MCF 10A (cell line): ENCODE data around the gene FOLH1. TPM values are rescaled to one million over a fixed set of nuclear protein-coding genes. Genes with fewer than 3 reads are reported as not detected.
"Not testable (repeated sequence)": the region's sequence is repeated elsewhere in the genome, so short reads cannot be mapped to it uniquely, and the experiment has no call there.

Source experiments
- BruUV-seq: library from RNA; stranded (reverse); fragments of 400-500 nt; replicated peaks from 2 replicates; lab custom pipeline; 2021; lab: Mats Ljungman, UMichigan
- CTCF ChIA-PET: fragments of 300-600 bp; sonication (Branson Sonifier 250); formaldehyde crosslinking; extraction: SDS; loops from one replicate; lab custom pipeline; 2021; ENCODE audit warnings: antibody characterized with exemption, inconsistent platforms; lab: Yijun Ruan, JAX
- POLR2A ChIA-PET: fragments of 300-600, 350-650 bp; sonication (Branson Sonifier 250); formaldehyde crosslinking; extraction: SDS; loops from one replicate; lab custom pipeline; 2020; ENCODE audit warnings: antibody characterized with exemption, inconsistent platforms; lab: Yijun Ruan, JAX
- DNase-seq: peaks from one replicate; pipeline ENCODE4 v3.0.0-alpha.2; 2018; ENCODE audit not compliant: unreplicated experiment
- H3K27ac Mint-ChIP-seq: one replicate; pipeline ENCODE4 v1.8.0; 2022; ENCODE audit warnings: mild to moderate bottlenecking, low read depth, mixed read lengths; ENCODE audit not compliant: unreplicated experiment
- H3K27me3 Mint-ChIP-seq: one replicate; pipeline ENCODE4 v1.8.0; 2022; ENCODE audit warnings: mixed read lengths; ENCODE audit not compliant: insufficient read depth, unreplicated experiment
- H3K36me3 Mint-ChIP-seq: one replicate; pipeline ENCODE4 v1.8.0; 2022; ENCODE audit warnings: mild to moderate bottlenecking, moderate library complexity, mixed read lengths; ENCODE audit not compliant: insufficient read depth, unreplicated experiment
- H3K4me1 Mint-ChIP-seq: one replicate; pipeline ENCODE4 v1.8.0; 2022; ENCODE audit warnings: mixed read lengths; ENCODE audit not compliant: insufficient read depth, unreplicated experiment
- H3K4me3 Mint-ChIP-seq: one replicate; pipeline ENCODE4 v1.8.0; 2022; ENCODE audit warnings: mild to moderate bottlenecking, moderate library complexity, mixed read lengths; ENCODE audit not compliant: unreplicated experiment
- H3K9me3 Mint-ChIP-seq: one replicate; pipeline ENCODE4 v1.8.0; 2022; ENCODE audit warnings: mixed read lengths; ENCODE audit not compliant: unreplicated experiment
- intact Hi-C: fragments of 100-400 bp; cut with micrococcal nuclease; formaldehyde crosslinking; loops from 2 replicates; pipeline ENCODE4 v1.14.1; 2022
- total RNA-seq: library from RNA; stranded (reverse); gene quantifications from 2 replicates; pipeline ENCODE4 v1.2.3, GENCODE V29; 2022
- TF ChIP-seq, protein P1 (sequence below): fragments of 200-600 bp; IDR thresholded peaks from one replicate; pipeline ENCODE4 v1.8.0; 2022; ENCODE audit warnings: antibody characterized with exemption, mild to moderate bottlenecking; ENCODE audit not compliant: unreplicated experiment

FOLH1 gene
- total RNA-seq, 1 experiment from 2014 or later, result not detected

DNA sequence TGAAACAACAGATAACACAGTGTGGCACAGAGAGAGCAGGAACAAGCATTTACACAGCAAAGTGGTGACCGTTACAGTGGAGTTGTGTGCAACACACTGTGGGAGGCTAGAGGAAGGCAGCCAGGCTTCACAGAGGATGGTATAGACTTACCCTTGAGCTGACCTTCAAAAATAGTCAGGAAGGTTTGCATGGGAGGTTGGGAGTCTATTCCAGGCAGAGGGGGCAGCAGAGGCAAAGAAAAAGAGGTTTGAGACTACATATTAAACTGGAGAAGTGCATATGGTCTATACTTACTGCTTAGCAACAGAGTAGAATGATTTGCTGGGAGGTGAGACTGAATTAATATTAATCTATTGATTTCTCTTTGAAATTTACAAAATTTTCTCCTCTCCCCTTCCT is 22.1 kb upstream of the FOLH1 start:
- POLR2A ChIA-PET, H3K36me3 Mint-ChIP-seq, H3K9me3 Mint-ChIP-seq, H3K4me1 Mint-ChIP-seq, DNase-seq, H3K27ac Mint-ChIP-seq, BruUV-seq, H3K4me3 Mint-ChIP-seq: not testable (repeated sequence)
- H3K27me3 Mint-ChIP-seq, result peaks cover 28% of the 10 kb centered on the region
- intact Hi-C loops, result loop anchor here (2.0 kb wide), 1 partner anchor 296 kb away; no protein-coding TSS in a partner anchor
- CTCF ChIA-PET, result interaction anchor here (0.6 kb wide), 1 partner anchor 728 kb away, joined by 3 read pairs; no protein-coding TSS in a partner anchor

DNA sequence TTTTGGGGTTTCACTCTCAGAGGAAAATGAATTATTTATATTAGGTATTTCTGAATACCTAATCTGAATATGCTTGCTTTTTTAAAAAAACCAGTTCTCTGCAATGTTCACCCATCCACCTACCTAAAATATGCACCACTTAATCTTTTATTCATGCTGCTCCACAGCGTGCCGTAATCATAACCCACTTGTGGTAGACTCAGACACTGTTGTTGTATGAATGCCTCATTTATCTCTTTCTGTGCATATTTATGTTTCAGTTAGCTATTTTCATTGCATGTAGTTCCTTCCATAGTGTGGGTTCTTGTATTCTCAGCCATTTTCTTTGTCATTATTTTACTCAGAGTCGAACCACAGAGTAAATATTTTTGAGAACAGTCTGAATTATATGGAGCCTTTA is 21.6 kb upstream of the FOLH1 start:
- H3K4me1 Mint-ChIP-seq, H3K4me3 Mint-ChIP-seq, POLR2A ChIA-PET, H3K36me3 Mint-ChIP-seq, H3K9me3 Mint-ChIP-seq, H3K27ac Mint-ChIP-seq, DNase-seq, BruUV-seq: not testable (repeated sequence)
- intact Hi-C loops, result loop anchor here (2.0 kb wide), 1 partner anchor 297 kb away; no protein-coding TSS in a partner anchor
- CTCF ChIA-PET, result interaction anchor here (0.6 to 1.2 kb wide), 3 partner anchors 297 to 766 kb away, joined by 3 to 4 read pairs (median 4); no protein-coding TSS in a partner anchor
- H3K27me3 Mint-ChIP-seq, result peaks cover 28% of the 10 kb centered on the region

- peaks cover 28% of the 10 kb centered on the region for H3K27me3 Mint-ChIP-seq
- H3K27ac Mint-ChIP-seq, H3K4me1 Mint-ChIP-seq, BruUV-seq, H3K9me3 Mint-ChIP-seq, POLR2A ChIA-PET, H3K36me3 Mint-ChIP-seq, H3K4me3 Mint-ChIP-seq: not testable (repeated sequence)
- CTCF ChIA-PET, result interaction anchor here (0.6 to 1.2 kb wide), 4 partner anchors 10 to 1056 kb away, joined by 3 to 4 read pairs (median 4); no protein-coding TSS in a partner anchor
- TF ChIP-seq, protein P1, sequence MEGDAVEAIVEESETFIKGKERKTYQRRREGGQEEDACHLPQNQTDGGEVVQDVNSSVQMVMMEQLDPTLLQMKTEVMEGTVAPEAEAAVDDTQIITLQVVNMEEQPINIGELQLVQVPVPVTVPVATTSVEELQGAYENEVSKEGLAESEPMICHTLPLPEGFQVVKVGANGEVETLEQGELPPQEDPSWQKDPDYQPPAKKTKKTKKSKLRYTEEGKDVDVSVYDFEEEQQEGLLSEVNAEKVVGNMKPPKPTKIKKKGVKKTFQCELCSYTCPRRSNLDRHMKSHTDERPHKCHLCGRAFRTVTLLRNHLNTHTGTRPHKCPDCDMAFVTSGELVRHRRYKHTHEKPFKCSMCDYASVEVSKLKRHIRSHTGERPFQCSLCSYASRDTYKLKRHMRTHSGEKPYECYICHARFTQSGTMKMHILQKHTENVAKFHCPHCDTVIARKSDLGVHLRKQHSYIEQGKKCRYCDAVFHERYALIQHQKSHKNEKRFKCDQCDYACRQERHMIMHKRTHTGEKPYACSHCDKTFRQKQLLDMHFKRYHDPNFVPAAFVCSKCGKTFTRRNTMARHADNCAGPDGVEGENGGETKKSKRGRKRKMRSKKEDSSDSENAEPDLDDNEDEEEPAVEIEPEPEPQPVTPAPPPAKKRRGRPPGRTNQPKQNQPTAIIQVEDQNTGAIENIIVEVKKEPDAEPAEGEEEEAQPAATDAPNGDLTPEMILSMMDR, result peak; percentile 43
- intact Hi-C loops, result loop anchor here (10.0 kb wide), 1 partner anchor 146 kb away; no protein-coding TSS in a partner anchor
- DNase-seq, result peak; percentile 0
Observed at GRCh38 chr11:49229136-49229535, 20.7 kb upstream of the FOLH1 start.

- H3K4me3 Mint-ChIP-seq, H3K4me1 Mint-ChIP-seq, BruUV-seq, POLR2A ChIA-PET, H3K36me3 Mint-ChIP-seq, CTCF ChIA-PET, H3K27ac Mint-ChIP-seq, H3K9me3 Mint-ChIP-seq, DNase-seq: not testable (repeated sequence)
- peaks cover 28% of the 10 kb centered on the region for H3K27me3 Mint-ChIP-seq
- intact Hi-C loops, result loop anchor here (10.0 kb wide), 1 partner anchor 149 kb away; no protein-coding TSS in a partner anchor
Observed at GRCh38 chr11:49225255-49225785, 16.9 kb upstream of the FOLH1 start.

GRCh38 chr11:49221112-49221511 is 12.7 kb upstream of the FOLH1 start:
- POLR2A ChIA-PET, result no interaction called here
- Mint-ChIP-seq H3K4me3 (no peak overlapping the region), H3K9me3 (no peaks in the 10 kb centered on the region), H3K27ac (no peak overlapping the region), H3K4me1 (no peaks in the 10 kb centered on the region), H3K27me3 (peaks cover 3% of the 10 kb centered on the region), H3K36me3 (no peaks in the 10 kb centered on the region)
- no peak for DNase-seq
- intact Hi-C loops, result loop anchor here (10.0 kb wide), 1 partner anchor 154 kb away; no protein-coding TSS in a partner anchor
- TF ChIP-seq, protein P1, result no peak
- BruUV-seq, result no TSS peak
- CTCF ChIA-PET, result interaction anchor here (0.6 kb wide), 1 partner anchor 555 kb away, joined by 4 read pairs; no protein-coding TSS in a partner anchor
